ENCODE results near the gene PAPLN. TPM values are rescaled to one million over a fixed set of nuclear protein-coding genes. Genes with fewer than 3 reads are reported as not detected.

Gene PAPLN
- total RNA-seq, 4 donors from 2014 or later = 15.4 to 82.6 (median 34.1) TPM

DNA sequence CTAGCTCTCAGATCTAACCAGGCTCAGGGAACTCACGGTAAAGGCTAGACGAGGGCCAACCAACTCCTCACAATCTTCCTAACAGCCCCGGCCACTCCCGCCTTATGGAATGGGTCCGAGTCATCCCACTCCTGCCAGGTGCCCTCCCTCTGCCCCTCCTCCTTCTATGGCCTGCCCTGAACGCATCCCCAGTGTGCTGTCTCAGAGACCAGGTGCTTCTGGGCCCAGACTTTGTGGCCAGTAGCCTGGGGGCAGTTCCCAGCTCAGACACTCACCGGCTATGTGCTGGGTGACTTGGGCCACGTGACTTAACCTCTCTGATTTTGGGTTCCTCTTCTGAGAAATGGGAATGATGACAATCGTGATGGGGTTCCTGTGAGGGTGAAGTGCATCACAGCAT, 22.5 kb downstream of the PAPLN start:
- no peak for ATAC-seq (ENCODE audit: low FRiP score)
- DNase-seq (ENCODE audit: low spot score) = no peak
- no peak for TF ChIP-seq CTCF (IDR thresholded peaks at IDR 0.05)

- DNase-seq (ENCODE audit: low spot score) = no peak
- no peak for ATAC-seq (ENCODE audit: low FRiP score)
- no peak for TF ChIP-seq CTCF (IDR thresholded peaks at IDR 0.05)
Observed at GRCh38 chr14:73260574-73260973, 23.3 kb downstream of the PAPLN start.

- TF ChIP-seq CTCF (IDR thresholded peaks at IDR 0.05) = no peak
- ATAC-seq (ENCODE audit: low FRiP score) (no peak), DNase-seq (ENCODE audit: low spot score) (no peak)
Observed at GRCh38 chr14:73261075-73261474, 23.8 kb downstream of the PAPLN start.

GRCh38 chr14:73261520-73262426, 24.5 kb downstream of the PAPLN start:
- TF ChIP-seq CTCF (IDR thresholded peaks at IDR 0.05) = no peak
- ATAC-seq (ENCODE audit: low FRiP score) (no peak), DNase-seq (ENCODE audit: low spot score) (no peak)

- ATAC-seq (ENCODE audit: low FRiP score) (no peak), DNase-seq (ENCODE audit: low spot score) (no peak)
- TF ChIP-seq CTCF (IDR thresholded peaks at IDR 0.05) = no peak
Observed at GRCh38 chr14:73262427-73263183, 25.3 kb downstream of the PAPLN start.

DNA sequence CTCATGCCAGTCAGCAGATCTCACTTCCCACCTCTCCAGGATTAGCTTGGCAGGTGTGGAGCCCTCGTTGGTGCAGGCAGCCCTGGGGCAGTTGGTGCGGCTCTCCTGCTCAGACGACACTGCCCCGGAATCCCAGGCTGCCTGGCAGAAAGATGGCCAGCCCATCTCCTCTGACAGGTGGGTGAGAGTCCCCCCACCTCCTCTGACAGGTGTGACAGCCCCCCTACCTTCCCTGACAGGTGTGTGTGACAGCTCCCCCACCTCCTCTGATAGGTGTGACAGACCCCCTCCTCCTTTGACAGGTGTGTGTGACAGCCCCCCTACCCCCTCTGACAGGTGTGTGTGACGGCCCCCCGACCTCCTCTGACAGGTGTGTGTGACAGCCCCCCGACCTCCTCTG, 26.3 kb downstream of the PAPLN start:
- ATAC-seq (ENCODE audit: low FRiP score) (no peak), DNase-seq (ENCODE audit: low spot score) (no peak)
- no peak for TF ChIP-seq CTCF (IDR thresholded peaks at IDR 0.05)
